Activated CD4-positive, alpha-beta T cell treated with anti-CD3 and anti-CD28 coated beads, Interleukin-2, amount 10 ng/mL, durations not matched to agents 24 days and 14 days (primary cell): ENCODE data around the gene HTT. TPM values are rescaled to one million over a fixed set of nuclear protein-coding genes. Genes with fewer than 3 reads are reported as not detected.

Experiments used
- DNase-seq: peaks from one replicate; pipeline ENCODE4 v3.0.0; 2022
- H3K27ac Mint-ChIP-seq: one replicate; pipeline ENCODE4 v1.8.0; 2022; ENCODE audit warnings: mild to moderate bottlenecking, mixed read lengths
- H3K27me3 Mint-ChIP-seq: one replicate; pipeline ENCODE4 v1.8.0; 2022; ENCODE audit warnings: mixed read lengths
- H3K36me3 Mint-ChIP-seq: one replicate; pipeline ENCODE4 v1.8.0; 2022; ENCODE audit warnings: low read depth, mild to moderate bottlenecking, mixed read lengths
- H3K4me1 Mint-ChIP-seq: one replicate; pipeline ENCODE4 v1.8.0; 2021; ENCODE audit warnings: mixed read lengths
- H3K4me3 Mint-ChIP-seq: one replicate; pipeline ENCODE4 v1.8.0; 2022; ENCODE audit warnings: mild to moderate bottlenecking, moderate library complexity, mixed read lengths
- H3K9me3 Mint-ChIP-seq: one replicate; pipeline ENCODE4 v1.8.0; 2021; ENCODE audit warnings: mixed read lengths
- intact Hi-C: fragments of 100-400 bp; cut with micrococcal nuclease; formaldehyde crosslinking; loops from one replicate; pipeline ENCODE4 v1.15.1; 2023
- total RNA-seq: library from RNA; stranded (reverse); gene quantifications from 2 replicates; pipeline ENCODE4 v1.2.3, GENCODE V29; 2022

Gene HTT
- total RNA-seq, 1 donor from 2014 or later = 70.6 TPM

GRCh38 chr4:3276986-3277385, 202.5 kb downstream of the HTT start:
- H3K4me3 Mint-ChIP-seq = no peak overlapping the region
- intact Hi-C loops = no loop called here
- H3K27ac Mint-ChIP-seq = no peak overlapping the region
- H3K36me3 Mint-ChIP-seq = no peaks in the 10 kb centered on the region
- H3K27me3 Mint-ChIP-seq = peaks cover 9% of the 10 kb centered on the region
- H3K4me1 Mint-ChIP-seq = peaks cover 3% of the 10 kb centered on the region
- DNase-seq = no peak
- peaks cover 6% of the 10 kb centered on the region for H3K9me3 Mint-ChIP-seq

DNA sequence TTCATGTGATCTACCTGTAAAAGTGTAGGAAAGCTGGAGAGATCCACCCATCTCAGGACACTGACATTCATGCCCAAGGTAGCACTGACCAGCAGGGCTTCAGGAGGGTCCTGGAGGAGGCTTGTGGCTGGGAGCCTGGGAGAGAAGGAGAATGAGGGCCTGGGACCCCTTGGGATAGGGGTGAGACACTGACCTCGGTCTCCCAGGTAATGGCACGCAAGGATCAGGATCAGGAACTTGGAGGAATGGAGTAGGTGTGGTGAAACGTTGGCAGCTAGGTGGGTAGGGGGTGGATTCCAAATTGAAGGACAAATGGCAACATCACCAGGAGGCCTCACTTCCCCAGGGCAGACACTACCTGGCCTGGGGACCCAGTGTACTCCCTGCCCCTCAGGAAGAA, 206.0 kb downstream of the HTT start:
- peaks cover 6% of the 10 kb centered on the region for H3K9me3 Mint-ChIP-seq
- peaks cover 6% of the 10 kb centered on the region for H3K27me3 Mint-ChIP-seq
- intact Hi-C loops = no loop called here
- H3K4me3 Mint-ChIP-seq = no peak overlapping the region
- DNase-seq = no peak
- no peaks in the 10 kb centered on the region for H3K36me3 Mint-ChIP-seq
- H3K4me1 Mint-ChIP-seq = peaks cover 3% of the 10 kb centered on the region
- H3K27ac Mint-ChIP-seq = no peak overlapping the region

- DNase-seq = no peak
- Mint-ChIP-seq H3K4me3 (no peak overlapping the region), H3K4me1 (no peaks in the 10 kb centered on the region), H3K27ac (no peak overlapping the region), H3K27me3 (peaks cover 8% of the 10 kb centered on the region), H3K9me3 (peaks cover 6% of the 10 kb centered on the region), H3K36me3 (no peaks in the 10 kb centered on the region)
- intact Hi-C loops = no loop called here
Measured at GRCh38 chr4:3283483-3283882, 209.0 kb downstream of the HTT start.

- Mint-ChIP-seq H3K4me3 (no peak overlapping the region), H3K4me1 (no peaks in the 10 kb centered on the region), H3K27ac (no peak overlapping the region), H3K36me3 (no peaks in the 10 kb centered on the region), H3K9me3 (peaks cover 4% of the 10 kb centered on the region), H3K27me3 (peaks cover 9% of the 10 kb centered on the region)
- no peak for DNase-seq
- intact Hi-C loops = no loop called here
Measured at GRCh38 chr4:3283916-3284315, 209.4 kb downstream of the HTT start.

- intact Hi-C loops = no loop called here
Measured at GRCh38 chr4:3284734-3285557, 210.5 kb downstream of the HTT start.

DNA sequence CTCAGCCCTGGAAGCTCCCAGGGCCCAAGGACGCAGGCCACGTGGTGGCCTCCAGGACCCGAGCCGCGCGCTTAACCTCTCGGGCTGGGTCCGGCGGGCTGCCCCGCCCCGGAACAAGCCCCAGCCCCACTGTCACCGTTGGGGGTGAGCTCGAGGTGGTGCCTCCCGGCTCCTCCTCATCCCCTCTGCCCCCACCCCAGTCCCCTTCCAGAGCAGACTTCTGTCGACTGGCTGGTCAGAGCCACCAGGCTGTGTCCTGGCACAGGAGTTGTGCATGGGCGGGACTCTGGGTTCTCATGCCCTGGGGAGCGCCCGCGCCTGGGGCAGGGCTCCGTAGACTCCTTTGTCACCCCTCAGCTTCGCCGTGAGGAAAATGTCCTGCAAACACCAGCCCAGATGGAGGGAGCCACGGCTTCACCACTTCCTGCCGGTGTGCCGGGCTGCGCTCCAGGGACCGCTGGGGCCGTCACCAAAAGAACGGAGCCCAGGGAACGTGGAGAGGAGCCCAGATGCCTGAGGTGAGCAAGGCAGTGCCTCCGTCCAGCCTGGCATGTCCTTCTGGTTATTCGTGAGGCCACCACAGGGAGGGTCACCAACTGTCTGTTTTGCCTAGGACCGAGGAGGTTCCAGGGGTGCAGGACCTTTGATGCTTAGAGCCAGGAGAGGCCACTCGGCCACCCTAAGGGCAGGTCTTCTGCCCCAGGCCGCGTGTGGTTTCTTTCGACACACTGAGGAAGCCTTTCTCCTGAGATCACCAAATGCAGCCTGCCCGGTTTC, 211.3 kb downstream of the HTT start:
- no peak for DNase-seq
- Mint-ChIP-seq H3K27me3 (peaks cover 20% of the 10 kb centered on the region), H3K9me3 (no peaks in the 10 kb centered on the region), H3K27ac (no peak overlapping the region), H3K36me3 (no peaks in the 10 kb centered on the region), H3K4me1 (no peaks in the 10 kb centered on the region), H3K4me3 (no peak overlapping the region)
- intact Hi-C loops = no loop called here

More at GRCh38 chr4:3284734-3285557, 210.5 kb downstream of the HTT start:
- Mint-ChIP-seq H3K9me3 (no peaks in the 10 kb centered on the region), H3K27me3 (peaks cover 15% of the 10 kb centered on the region), H3K36me3 (no peaks in the 10 kb centered on the region), H3K27ac (no peak overlapping the region), H3K4me1 (no peaks in the 10 kb centered on the region), H3K4me3 (no peak overlapping the region)
- DNase-seq = no peak

DNA sequence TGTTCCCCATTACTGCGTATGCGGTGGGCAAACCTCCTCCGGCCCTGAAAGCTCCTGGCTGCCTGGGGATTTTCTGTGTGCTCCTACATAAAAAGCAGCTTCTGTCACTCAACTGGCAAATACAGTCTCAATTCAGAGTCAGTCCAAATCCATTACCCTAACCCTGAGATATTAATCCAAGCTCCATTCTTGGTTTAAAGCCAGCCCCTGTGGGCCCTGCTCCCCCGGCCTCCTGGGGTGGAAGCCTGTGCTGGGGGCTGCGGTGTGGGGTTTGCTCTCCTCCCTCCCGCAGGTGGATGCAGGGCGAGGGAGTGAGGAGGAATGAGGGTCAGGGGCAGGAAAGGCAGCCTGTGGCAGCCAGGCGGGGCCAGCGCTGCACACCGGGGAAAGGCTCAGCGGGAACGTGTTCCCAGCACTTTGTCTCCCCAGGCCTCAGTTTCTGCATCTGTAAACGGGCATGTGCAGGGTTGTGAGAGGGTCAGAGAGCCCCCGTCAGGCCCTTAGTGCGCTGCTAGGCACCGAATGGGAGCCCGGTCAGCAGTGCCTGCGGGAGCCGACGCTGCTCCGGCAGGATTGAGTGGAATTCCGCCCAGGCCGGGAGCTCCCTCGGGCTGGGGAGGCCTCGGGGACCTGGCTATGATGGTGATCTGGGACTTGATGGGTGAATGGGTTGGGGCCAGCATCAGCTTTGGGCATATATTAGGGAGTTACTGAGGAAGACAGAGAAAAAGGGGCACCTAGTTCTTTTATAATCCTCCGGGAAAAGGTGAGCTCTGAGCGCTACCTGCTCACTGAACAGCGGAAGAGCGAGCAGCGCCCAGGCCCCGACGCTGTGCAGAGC, 212.1 kb downstream of the HTT start:
- no peak for DNase-seq
- H3K27ac Mint-ChIP-seq = no peak overlapping the region
- H3K36me3 Mint-ChIP-seq = no peaks in the 10 kb centered on the region
- H3K4me1 Mint-ChIP-seq = peaks cover 2% of the 10 kb centered on the region
- no peak overlapping the region for H3K4me3 Mint-ChIP-seq
- intact Hi-C loops = no loop called here
- H3K9me3 Mint-ChIP-seq = no peaks in the 10 kb centered on the region
- peaks cover 25% of the 10 kb centered on the region for H3K27me3 Mint-ChIP-seq

- DNase-seq = no peak
- no peak overlapping the region for H3K4me3 Mint-ChIP-seq
- H3K27ac Mint-ChIP-seq = no peak overlapping the region
- intact Hi-C loops = no loop called here
- no peaks in the 10 kb centered on the region for H3K36me3 Mint-ChIP-seq
- H3K4me1 Mint-ChIP-seq = peaks cover 6% of the 10 kb centered on the region
- no peaks in the 10 kb centered on the region for H3K9me3 Mint-ChIP-seq
- H3K27me3 Mint-ChIP-seq = peaks cover 29% of the 10 kb centered on the region
Measured at GRCh38 chr4:3287271-3287971, 212.9 kb downstream of the HTT start.

- H3K27ac Mint-ChIP-seq = no peak overlapping the region
- intact Hi-C loops = no loop called here
- no peak for DNase-seq
Measured at GRCh38 chr4:3287972-3288570, 213.6 kb downstream of the HTT start.

GRCh38 chr4:3288571-3289094, 214.2 kb downstream of the HTT start:
- intact Hi-C loops = no loop called here
- peaks cover 32% of the 10 kb centered on the region for H3K27me3 Mint-ChIP-seq
- peaks cover 9% of the 10 kb centered on the region for H3K4me1 Mint-ChIP-seq
- no peaks in the 10 kb centered on the region for H3K9me3 Mint-ChIP-seq
- DNase-seq = no peak
- H3K4me3 Mint-ChIP-seq = no peak overlapping the region
- H3K27ac Mint-ChIP-seq = no peak overlapping the region
- no peaks in the 10 kb centered on the region for H3K36me3 Mint-ChIP-seq

More at GRCh38 chr4:3287972-3288570, 213.6 kb downstream of the HTT start:
- H3K36me3 Mint-ChIP-seq = no peaks in the 10 kb centered on the region
- peaks cover 29% of the 10 kb centered on the region for H3K27me3 Mint-ChIP-seq
- no peaks in the 10 kb centered on the region for H3K9me3 Mint-ChIP-seq
- peaks cover 6% of the 10 kb centered on the region for H3K4me1 Mint-ChIP-seq
- H3K4me3 Mint-ChIP-seq = no peak overlapping the region

DNA sequence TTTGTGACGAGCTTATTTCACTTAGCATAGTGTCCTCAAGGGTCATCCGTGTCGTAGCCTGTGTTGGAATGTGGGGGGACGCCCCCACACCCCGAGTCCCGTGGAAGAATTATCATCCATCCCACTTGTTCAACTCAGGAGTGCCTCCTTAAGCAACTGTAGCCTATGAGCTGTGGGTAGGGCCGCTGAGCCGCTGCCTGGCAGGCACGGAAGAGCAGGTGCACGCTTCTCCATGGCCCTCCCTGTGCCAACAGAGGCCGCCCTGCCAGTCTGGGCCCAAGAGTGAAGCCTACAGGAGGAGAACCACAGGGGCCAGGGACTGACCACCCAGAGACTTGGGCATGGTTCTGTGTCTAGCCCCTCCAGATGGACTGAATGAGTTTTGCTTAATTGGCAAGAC, 216.0 kb downstream of the HTT start:
- Mint-ChIP-seq H3K4me3 (peak overlapping the region; percentile 20), H3K36me3 (no peaks in the 10 kb centered on the region), H3K27ac (no peak overlapping the region), H3K4me1 (peaks cover 13% of the 10 kb centered on the region), H3K27me3 (peaks cover 48% of the 10 kb centered on the region), H3K9me3 (no peaks in the 10 kb centered on the region)
- intact Hi-C loops = loop anchor here (5.0 to 10.0 kb wide), 2 partner anchors 186 to 242 kb away; partner anchors contain the start of gene LRPAP1
- DNase-seq = no peak

DNA sequence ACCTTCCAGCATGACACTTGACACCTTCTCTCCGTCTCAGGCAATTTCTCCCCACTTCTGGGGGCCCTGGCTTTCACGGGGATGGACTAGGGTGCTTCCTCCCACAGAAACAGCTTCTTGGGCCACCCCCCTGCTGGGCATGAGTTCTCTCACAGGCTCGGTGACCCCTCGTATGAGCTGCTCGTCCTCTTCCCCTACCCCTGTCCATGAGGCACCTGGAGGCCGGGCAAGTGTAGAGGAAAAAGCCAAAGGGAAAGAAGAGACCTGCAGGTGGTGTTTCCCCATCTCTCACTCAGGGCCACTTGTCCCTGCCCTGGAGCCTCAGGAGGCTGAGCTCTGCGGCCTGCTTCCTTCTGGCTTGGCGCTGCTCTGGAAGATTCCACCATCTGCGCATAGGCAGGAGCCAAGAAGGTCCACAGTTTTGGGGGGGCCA, 216.4 kb downstream of the HTT start:
- no peak for DNase-seq
- intact Hi-C loops = loop anchor here (5.0 to 10.0 kb wide), 2 partner anchors 186 to 241 kb away; partner anchors contain the start of gene LRPAP1
- no peak overlapping the region for H3K27ac Mint-ChIP-seq
- H3K9me3 Mint-ChIP-seq = no peaks in the 10 kb centered on the region
- peak overlapping the region; percentile 20 for H3K4me3 Mint-ChIP-seq
- H3K27me3 Mint-ChIP-seq = peaks cover 51% of the 10 kb centered on the region
- no peaks in the 10 kb centered on the region for H3K36me3 Mint-ChIP-seq
- peaks cover 13% of the 10 kb centered on the region for H3K4me1 Mint-ChIP-seq
